Thoracic aorta (tissue), 2 donors: ENCODE results near the gene CSTA. TPM values are rescaled to one million over a fixed set of nuclear protein-coding genes. Genes with fewer than 3 reads are reported as not detected.

ENCODE experiments used
- ATAC-seq: fragments of 150-250 bp; one replicate; pipeline ENCODE4 v1.8.0; 2017; ENCODE audit warnings: low read depth; ENCODE audit not compliant: insufficient number of reproducible peaks, low FRiP score
- DNase-seq: peaks from one replicate; pipeline ENCODE4 v3.0.0-alpha.2; 2020; ENCODE audit warnings: low spot score
- H3K27ac ChIP-seq, 2 donors: fragments of 200-600 bp; sonication (generic); 1 replicate in 1 of 2; 2 replicates in 1 of 2; pipeline ENCODE4 v1.5.1; 2016; ENCODE audit warnings: mild to moderate bottlenecking in 2 of 2, moderate library complexity in 2 of 2
- H3K27me3 ChIP-seq: fragments of 200-600 bp; sonication (generic); replicated peaks from 2 replicates; pipeline ENCODE4 v1.6.0; 2016; ENCODE audit warnings: mild to moderate bottlenecking; ENCODE audit not compliant: insufficient read depth
- H3K36me3 ChIP-seq: fragments of 200-600 bp; sonication (generic); one replicate; pipeline ENCODE4 v1.5.1; 2016
- H3K4me1 ChIP-seq, 2 donors: fragments of 200-600 bp; sonication (generic); 1 replicate in 1 of 2; 2 replicates in 1 of 2; pipeline versions ENCODE4 v1.5.1 to v1.6.0; 2016; ENCODE audit warnings: low read depth in 2 of 2, mild to moderate bottlenecking in 1 of 2; ENCODE audit not compliant: control insufficient read depth in 1 of 2
- H3K4me3 ChIP-seq: fragments of 200-600 bp; sonication (generic); 2 replicates; pipeline ENCODE4 v1.5.1; 2016; ENCODE audit warnings: mild to moderate bottlenecking
- H3K9me3 ChIP-seq: fragments of 200-600 bp; sonication (generic); 2 replicates; pipeline ENCODE4 v1.5.1; 2016
- CTCF ChIP-seq: fragments of 200-600 bp; sonication (generic); IDR thresholded peaks from one replicate; pipeline ENCODE4 v1.5.1; 2019; ENCODE audit warnings: antibody characterized with exemption
- total RNA-seq, 2 donors: library from RNA; depleted of rRNA; stranded (reverse); fragments of >200 nt; gene quantifications; one replicate each; pipeline versions ENCODE4 v1.1.0 to v1.2.3, GENCODE V29; 2016

Gene CSTA
- total RNA-seq, 2 donors from 2014 or later: 12.3 TPM; not detected in 1

- Histone ChIP-seq H3K9me3 (no peaks in the 10 kb centered on the region), H3K4me3 (no peak overlapping the region), H3K27ac (no peak overlapping the region), H3K4me1 (no peaks in the 10 kb centered on the region), H3K36me3 (no peaks in the 10 kb centered on the region), H3K27me3 (no peaks in the 10 kb centered on the region)
- ATAC-seq (no peak), DNase-seq (no peak)
- TF ChIP-seq CTCF: no peak
Observed at GRCh38 chr3:122353215-122353614, 28.2 kb downstream of the CSTA start.

- no peaks in the 10 kb centered on the region for H3K27me3 ChIP-seq
- ATAC-seq: no peak
- DNase-seq: no peak
- H3K36me3 ChIP-seq: no peaks in the 10 kb centered on the region
- H3K27ac ChIP-seq: no peak overlapping the region
- no peak overlapping the region for H3K4me3 ChIP-seq
- TF ChIP-seq CTCF: no peak
- no peaks in the 10 kb centered on the region for H3K4me1 ChIP-seq
- no peaks in the 10 kb centered on the region for H3K9me3 ChIP-seq
Observed at GRCh38 chr3:122353893-122354401, 28.9 kb downstream of the CSTA start.

GRCh38 chr3:122355612-122356011, 30.6 kb downstream of the CSTA start:
- TF ChIP-seq CTCF: no peak
- ATAC-seq (no peak), DNase-seq (no peak)
- Histone ChIP-seq H3K36me3 (no peaks in the 10 kb centered on the region), H3K27me3 (no peaks in the 10 kb centered on the region), H3K27ac (no peak overlapping the region), H3K4me3 (no peak overlapping the region), H3K4me1 (no peaks in the 10 kb centered on the region), H3K9me3 (no peaks in the 10 kb centered on the region)

DNA sequence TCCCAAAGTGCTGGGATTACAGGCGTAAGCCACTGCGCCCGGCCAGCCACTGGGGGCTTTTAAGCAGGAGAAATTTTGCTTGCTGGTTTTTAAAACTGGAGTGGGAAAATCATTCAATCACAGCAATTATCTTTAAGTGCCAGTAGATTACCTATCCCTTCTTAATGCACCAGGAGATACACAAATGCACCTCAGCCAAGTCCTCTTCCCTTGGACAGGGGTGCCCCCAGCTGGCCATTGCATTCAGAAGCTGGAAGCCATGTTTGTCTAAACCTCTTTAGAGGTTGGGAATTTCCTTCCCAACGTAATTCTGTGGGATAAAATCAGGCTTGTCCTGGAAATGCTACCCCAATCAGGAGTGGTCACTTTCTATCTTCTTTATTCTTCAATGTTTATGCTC, 31.4 kb downstream of the CSTA start:
- no peak overlapping the region for H3K27ac ChIP-seq
- ATAC-seq (no peak), DNase-seq (no peak)
- H3K4me3 ChIP-seq: no peak overlapping the region
- TF ChIP-seq CTCF: no peak
- H3K36me3 ChIP-seq: no peaks in the 10 kb centered on the region
- no peaks in the 10 kb centered on the region for H3K9me3 ChIP-seq
- no peaks in the 10 kb centered on the region for H3K4me1 ChIP-seq
- H3K27me3 ChIP-seq: no peaks in the 10 kb centered on the region

DNA sequence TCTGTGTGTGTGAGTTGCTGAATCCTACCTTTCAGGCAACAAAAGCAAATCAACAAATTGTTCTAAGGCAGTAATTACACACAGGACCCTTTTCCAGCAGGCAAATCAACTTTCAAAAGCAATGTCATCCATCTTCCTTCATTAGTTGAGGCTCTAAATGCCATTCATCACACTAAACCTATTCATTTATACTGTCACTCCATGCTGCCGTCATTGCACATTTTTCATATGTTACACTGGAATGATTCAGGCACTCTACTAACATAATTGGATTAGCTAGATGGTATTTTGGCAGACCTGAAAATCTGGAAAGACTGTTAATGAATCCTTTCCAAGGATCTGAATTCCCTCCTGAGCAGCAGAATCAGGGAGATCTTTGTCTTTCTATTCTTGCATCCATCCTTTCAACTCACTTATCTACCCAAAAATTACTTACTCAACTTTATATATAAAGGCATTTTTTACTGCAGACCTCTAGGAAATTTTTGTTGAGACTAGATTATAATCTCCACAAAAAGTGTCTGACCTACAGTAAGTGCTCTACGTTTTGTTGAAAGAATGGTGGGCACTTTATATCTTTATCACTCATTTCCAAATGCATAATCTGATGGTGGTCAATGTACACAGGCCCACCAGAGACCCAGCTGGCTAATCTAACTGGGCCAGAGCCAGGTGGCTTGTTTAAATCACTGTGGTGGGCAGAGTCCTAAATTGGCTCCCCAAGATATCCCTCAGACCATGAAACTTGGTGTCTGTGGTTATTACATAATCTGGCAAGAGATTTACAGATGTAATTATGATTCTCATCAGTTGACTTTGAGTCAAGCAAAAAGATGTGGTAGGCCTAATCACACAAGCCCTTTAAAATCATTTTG, 33.0 kb downstream of the CSTA start:
- Histone ChIP-seq H3K27ac (no peak overlapping the region), H3K27me3 (no peaks in the 10 kb centered on the region), H3K9me3 (no peaks in the 10 kb centered on the region), H3K4me1 (no peaks in the 10 kb centered on the region), H3K4me3 (no peak overlapping the region), H3K36me3 (no peaks in the 10 kb centered on the region)
- ATAC-seq (no peak), DNase-seq (no peak)
- TF ChIP-seq CTCF: no peak
